Omental fat pad (tissue), 4 donors: Measurements from ENCODE around the gene CDC25A. TPM values are rescaled to one million over a fixed set of nuclear protein-coding genes. Genes with fewer than 3 reads are reported as not detected.
"Not testable (repeated sequence)": the region's sequence is repeated elsewhere in the genome, so short reads cannot be mapped to it uniquely, and the experiment has no call there.

Experiments
- ATAC-seq: fragments of 150-250 bp; one replicate; pipeline ENCODE4 v1.9.1; 2016; ENCODE audit warnings: mild to moderate bottlenecking, moderate library complexity; ENCODE audit not compliant: low FRiP score
- DNase-seq: peaks from one replicate; pipeline ENCODE4 v3.0.0-alpha.2; 2019; ENCODE audit warnings: low spot score
- total RNA-seq, 4 donors: library from RNA; depleted of rRNA; stranded (reverse); fragments of >200 nt; gene quantifications; one replicate each; pipeline ENCODE4 v1.1.0, GENCODE V29; 2016
- TF ChIP-seq, protein P1 (sequence below), 3 donors: fragments of 450-650 bp; IDR thresholded peaks; one replicate each; pipeline ENCODE4 v1.5.1; 2016 to 2017; ENCODE audit warnings: antibody characterized with exemption in 3 of 3, mild to moderate bottlenecking in 3 of 3, moderate library complexity in 2 of 3

The CDC25A gene
- total RNA-seq, 4 donors from 2014 or later = 0.19 to 2.9 (median 1.5) TPM

DNA sequence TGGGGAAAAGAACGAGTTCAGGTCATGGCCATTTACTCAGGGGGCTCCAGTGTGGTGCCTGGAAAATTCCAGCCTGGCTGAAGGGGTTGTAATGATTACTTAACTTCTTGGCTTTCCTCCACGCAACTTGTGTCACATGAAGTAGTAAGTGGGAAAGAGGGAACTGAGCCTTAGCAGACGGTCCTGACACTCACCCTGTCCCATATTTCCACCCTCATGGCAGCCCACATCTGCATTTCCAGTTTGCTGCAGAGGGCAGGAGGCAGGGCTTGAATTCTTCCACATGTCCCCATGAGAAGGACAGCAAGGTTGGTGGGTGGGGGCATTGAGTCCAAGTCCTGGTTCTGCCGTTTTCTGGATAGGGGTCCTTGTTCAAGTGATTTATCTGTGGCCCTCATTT is 27.2 kb upstream of the CDC25A start:
- TF ChIP-seq, protein P1, sequence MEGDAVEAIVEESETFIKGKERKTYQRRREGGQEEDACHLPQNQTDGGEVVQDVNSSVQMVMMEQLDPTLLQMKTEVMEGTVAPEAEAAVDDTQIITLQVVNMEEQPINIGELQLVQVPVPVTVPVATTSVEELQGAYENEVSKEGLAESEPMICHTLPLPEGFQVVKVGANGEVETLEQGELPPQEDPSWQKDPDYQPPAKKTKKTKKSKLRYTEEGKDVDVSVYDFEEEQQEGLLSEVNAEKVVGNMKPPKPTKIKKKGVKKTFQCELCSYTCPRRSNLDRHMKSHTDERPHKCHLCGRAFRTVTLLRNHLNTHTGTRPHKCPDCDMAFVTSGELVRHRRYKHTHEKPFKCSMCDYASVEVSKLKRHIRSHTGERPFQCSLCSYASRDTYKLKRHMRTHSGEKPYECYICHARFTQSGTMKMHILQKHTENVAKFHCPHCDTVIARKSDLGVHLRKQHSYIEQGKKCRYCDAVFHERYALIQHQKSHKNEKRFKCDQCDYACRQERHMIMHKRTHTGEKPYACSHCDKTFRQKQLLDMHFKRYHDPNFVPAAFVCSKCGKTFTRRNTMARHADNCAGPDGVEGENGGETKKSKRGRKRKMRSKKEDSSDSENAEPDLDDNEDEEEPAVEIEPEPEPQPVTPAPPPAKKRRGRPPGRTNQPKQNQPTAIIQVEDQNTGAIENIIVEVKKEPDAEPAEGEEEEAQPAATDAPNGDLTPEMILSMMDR (IDR thresholded peaks at IDR 0.05) = no peak
- DNase-seq (no peak), ATAC-seq (peak; percentile 62)

DNA sequence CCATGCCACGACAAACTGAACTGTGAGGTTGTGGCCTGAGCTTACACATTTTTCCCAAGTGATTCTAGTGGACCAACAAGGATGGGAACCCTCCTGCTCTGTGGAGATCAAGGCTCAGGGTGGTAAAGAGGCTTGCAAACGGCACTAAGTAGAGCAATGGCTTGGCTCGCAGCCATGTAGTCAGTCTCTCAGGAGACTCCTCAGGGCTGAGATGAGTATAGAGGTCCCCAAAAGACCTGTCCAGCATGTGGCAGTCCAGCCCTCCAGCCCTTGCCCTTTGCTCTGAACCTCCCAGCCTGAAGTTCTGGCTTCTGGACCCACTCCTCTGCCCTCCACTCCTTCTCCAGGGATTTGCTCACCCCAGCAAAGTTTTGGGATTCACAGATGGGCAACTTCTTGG is 26.8 kb upstream of the CDC25A start:
- DNase-seq = no peak
- TF ChIP-seq, protein P1 (IDR thresholded peaks at IDR 0.05) = no peak
- ATAC-seq = peak; percentile 26

DNA sequence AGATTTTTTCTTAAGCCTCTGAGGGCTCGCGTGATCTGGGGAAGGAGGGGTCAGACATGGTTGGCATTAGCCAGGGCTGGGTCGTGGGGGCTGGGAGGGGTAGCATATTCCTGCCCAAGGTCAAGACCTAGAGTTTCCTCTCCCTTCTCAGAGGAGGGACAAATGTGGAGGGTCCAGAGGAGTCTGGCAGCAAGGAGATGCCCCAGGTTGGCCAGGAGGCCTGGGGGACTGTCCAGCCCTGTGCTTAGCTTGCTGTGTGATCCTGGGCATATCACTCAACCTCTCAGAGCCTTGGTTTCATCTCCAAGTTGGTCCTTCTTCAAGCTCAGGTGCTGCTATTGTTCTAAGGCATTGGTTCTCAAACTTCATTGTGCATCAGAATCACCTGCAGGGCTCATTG is 26.0 kb upstream of the CDC25A start:
- TF ChIP-seq, protein P1 (IDR thresholded peaks at IDR 0.05) = no peak
- DNase-seq = no peak
- ATAC-seq = no peak

DNA sequence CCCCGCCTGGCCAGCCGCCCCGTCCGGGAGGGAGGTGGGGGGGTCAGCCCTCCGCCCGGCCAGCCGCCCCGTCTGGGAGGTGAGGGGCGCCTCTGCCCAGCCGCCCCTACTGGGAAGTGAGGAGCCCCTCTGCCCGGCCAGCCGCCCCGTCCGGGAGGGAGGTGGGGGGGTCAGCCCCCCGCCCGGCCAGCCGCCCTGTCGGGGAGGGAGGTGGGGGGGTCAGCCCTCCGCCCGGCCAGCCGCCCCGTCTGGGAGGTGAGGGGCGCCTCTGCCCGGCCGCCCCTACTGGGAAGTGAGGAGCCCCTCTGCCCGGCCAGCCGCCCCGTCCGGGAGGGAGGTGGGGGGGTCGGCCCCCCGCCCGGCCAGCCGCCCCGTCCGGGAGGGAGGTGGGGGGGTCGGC is 23.6 kb upstream of the CDC25A start:
- not testable (repeated sequence) for DNase-seq, ATAC-seq

DNA sequence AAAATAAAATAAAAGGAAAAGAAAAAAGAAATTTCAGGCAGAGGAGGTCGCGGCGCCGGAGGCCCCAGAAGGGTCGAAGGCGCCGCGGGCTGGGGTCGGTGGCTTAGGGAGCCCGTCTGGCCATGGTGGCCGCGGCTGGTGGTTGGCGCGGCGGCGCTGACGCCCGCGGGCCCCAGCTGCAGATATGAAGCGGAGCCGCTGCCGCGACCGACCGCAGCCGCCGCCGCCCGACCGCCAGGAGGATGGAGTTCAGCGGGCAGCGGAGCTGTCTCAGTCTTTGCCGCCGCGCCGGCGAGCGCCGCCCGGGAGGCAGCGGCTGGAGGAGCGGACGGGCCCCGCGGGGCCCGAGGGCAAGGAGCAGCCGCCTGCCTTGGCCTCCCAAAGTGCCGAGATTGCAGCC is 22.3 kb upstream of the CDC25A start:
- not testable (repeated sequence) for ATAC-seq, DNase-seq

DNA sequence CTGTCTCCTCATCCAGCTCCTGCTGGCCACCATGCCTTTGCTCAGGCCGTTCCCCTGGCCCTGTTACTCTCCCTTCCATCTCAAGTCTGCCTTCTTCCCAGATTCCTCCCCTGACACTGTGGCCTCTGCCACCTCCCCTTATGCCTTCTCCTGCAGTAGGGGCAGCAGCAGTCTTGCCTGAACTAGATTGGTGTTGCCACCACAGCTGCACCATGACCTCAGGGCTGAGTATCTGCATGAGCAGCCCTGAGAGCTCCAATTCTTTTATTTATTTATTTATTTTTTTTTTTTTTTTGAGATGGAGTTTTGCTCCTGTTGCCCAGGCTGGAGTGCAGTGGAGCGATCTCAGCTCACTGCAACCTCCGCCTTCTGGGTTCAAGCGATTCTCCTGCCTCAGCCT is 21.2 kb upstream of the CDC25A start:
- TF ChIP-seq, protein P1 (IDR thresholded peaks at IDR 0.05) = no peak
- no peak for DNase-seq
- ATAC-seq = no peak

DNA sequence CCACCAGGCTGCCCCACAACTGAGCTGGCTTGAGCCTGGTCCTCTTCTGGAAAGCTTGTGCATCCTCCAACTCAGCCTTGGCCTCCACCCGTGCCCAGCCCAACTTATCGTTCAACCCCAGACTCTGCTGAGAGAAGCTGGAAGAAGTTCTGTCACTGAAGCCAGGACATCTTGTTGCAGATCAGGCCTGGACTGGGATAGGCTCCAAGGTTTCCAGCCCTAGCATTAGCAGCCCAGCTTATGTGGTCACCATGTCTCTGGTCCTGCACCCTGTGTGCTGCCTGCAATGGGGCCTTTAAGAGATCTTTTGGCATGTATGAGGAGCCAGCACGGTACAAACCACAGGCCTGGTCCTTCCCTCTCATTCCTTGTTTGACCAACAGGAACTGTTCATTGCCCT is 19.9 kb upstream of the CDC25A start:
- TF ChIP-seq, protein P1 (IDR thresholded peaks at IDR 0.05) = no peak
- DNase-seq (no peak), ATAC-seq (no peak)

DNA sequence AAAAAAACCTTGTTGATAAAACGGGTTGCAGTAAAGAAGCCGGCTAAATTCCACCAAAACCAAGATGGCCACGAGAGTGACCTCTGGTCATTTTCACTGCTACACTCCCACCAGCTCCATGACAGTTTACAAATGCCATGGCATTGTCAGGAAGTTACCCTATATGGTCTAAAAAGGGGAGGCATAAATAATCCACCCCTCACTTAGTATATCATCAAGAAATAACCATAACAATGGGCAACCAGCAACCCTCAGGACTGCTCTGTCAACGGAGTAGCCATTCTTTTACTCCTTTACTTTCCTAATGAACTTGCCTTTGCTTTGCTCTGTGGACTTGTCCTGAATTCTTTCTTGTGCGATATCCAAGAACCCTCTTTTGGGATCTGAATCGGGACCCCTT is 14.4 kb upstream of the CDC25A start:
- ATAC-seq (no peak), DNase-seq (no peak)
- TF ChIP-seq, protein P1 (IDR thresholded peaks at IDR 0.05) = no peak
